ENCODE measurements around the gene VAMP5.

DNA sequence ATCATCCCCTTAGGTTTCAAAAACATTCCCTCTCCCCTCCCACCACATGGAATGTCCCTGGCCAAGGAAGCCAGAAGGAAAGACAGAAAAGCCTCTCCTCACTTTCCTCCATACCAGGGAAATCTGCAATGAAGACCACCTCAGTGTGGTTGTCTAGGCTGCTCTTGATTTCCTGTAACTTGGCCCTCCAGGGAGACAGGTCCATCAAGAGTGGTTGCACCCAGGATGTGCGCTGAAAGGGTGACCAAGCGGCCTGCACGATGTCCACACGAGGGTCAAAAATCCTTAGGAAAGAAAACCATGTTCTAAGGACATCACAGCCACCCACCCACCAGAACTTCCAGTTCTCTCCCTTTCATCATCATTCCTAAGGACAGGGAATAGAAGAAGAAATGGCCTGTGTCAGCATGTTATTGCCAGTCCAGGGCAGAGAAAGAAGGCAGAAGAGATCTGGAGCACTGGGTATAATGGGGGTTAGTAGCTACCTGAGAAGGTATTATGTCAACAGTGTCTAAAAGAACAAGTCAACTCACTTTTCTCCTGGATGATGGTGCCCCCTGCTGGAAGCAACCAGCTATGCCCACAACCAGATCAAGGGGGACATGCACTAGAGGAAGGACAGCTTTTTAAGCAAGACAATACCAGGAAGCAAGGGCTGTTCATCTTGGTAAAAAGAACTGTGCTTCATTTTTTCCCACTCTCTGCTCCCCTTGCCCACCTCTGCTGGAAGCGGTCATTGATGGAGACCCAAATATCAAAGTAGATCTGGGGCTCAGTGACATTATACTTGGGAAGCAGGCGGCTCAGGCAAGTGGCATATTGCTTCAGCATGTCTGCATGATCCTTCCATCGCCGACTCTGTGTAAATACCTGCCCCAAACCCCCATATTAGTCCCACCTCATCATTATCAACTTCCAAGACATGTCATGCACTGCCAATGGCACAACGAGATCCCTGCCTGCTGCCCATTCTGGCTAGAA is 32.2 kb upstream of the VAMP5 start:
- TF ChIP-seq, protein P1, sequence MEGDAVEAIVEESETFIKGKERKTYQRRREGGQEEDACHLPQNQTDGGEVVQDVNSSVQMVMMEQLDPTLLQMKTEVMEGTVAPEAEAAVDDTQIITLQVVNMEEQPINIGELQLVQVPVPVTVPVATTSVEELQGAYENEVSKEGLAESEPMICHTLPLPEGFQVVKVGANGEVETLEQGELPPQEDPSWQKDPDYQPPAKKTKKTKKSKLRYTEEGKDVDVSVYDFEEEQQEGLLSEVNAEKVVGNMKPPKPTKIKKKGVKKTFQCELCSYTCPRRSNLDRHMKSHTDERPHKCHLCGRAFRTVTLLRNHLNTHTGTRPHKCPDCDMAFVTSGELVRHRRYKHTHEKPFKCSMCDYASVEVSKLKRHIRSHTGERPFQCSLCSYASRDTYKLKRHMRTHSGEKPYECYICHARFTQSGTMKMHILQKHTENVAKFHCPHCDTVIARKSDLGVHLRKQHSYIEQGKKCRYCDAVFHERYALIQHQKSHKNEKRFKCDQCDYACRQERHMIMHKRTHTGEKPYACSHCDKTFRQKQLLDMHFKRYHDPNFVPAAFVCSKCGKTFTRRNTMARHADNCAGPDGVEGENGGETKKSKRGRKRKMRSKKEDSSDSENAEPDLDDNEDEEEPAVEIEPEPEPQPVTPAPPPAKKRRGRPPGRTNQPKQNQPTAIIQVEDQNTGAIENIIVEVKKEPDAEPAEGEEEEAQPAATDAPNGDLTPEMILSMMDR (IDR thresholded peaks at IDR 0.05): peak; percentile 91
- TF ChIP-seq EZH2 (IDR thresholded peaks at IDR 0.05; ENCODE audit: borderline replicate concordance, insufficient read depth, low read depth, low read length, poor library complexity, severe bottlenecking): no peak

Measured in B cell (primary cell).